Stimulated activated CD8-positive, alpha-beta memory T cell treated with anti-CD3 and anti-CD28 coated beads, Interleukin-2, amount 100 ng/mL, for 48 hours (primary cell): ENCODE measurements around the gene GPC6.

Experiments used
- DNase-seq, 2 donors: peaks; one replicate each; pipeline ENCODE4 v3.0.0-alpha.2; 2020; ENCODE audit warnings: low read depth in 2 of 2

GPC6 gene

GRCh38 chr13:93834051-93834450 is 607.4 kb downstream of the GPC6 start:
- no peak for DNase-seq

GRCh38 chr13:93843082-93843481 is 616.5 kb downstream of the GPC6 start:
- DNase-seq = no peak

- DNase-seq = no peak
These were observed 620.6 kb downstream of the GPC6 start for GRCh38 chr13:93847162-93847561.

DNA sequence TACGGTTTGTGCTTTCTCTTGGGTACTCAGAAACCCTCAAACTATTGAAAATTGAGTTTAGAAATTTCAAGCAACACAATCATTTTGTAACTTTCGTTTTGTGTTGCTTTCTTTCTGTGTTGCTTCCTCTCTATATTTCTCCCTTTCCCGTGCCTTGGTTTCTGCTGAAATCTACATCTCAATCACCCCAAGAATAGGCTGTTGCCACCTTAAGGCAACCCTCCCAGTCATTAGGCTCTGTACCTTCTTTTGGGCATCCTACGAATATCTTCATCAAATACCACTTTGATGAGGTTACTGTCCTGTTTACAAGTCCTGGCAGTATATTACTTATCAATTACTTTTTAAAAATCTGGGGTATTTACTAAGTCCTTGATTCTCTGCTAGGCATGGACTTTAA is 621.6 kb downstream of the GPC6 start:
- DNase-seq = no peak

DNA sequence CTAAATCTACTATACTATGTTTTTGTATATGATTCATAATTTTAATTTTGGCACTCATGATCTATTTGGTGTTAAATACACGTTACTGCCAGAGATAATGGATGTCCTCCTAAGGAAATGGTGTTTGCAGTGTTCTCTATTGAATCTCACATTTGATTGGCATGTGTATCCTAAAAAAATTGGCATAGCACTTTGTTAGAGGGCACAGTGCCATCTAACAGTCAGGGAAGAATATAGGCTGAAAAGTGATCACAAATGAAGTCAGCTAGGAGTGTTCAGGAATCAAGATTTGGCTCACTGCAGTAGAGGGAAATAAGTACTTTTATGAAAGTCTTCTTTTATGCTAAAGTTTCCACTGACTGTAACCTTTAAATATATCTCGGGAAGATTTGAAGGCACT is 624.6 kb downstream of the GPC6 start:
- DNase-seq = no peak

GRCh38 chr13:93853912-93854311 is 627.3 kb downstream of the GPC6 start:
- no peak for DNase-seq

DNA sequence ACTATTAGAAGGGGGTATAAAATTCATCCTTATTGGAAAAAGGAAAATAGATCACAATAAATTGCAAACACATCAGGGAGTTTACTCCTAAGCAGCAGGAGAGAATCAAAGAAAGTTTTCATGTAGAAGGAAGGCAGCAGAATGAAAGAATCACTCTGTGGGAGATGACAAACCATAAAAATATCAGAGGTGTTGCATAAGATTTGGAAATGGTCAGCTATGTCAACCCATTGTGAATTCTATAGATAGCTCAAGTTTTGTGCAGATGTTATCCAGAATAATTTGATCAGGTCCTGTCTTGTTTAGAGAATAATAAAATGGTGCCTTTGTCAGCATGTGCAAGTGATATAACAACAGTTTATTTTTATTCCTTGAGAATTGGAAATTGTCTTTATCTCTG is 630.5 kb downstream of the GPC6 start:
- DNase-seq = no peak

DNA sequence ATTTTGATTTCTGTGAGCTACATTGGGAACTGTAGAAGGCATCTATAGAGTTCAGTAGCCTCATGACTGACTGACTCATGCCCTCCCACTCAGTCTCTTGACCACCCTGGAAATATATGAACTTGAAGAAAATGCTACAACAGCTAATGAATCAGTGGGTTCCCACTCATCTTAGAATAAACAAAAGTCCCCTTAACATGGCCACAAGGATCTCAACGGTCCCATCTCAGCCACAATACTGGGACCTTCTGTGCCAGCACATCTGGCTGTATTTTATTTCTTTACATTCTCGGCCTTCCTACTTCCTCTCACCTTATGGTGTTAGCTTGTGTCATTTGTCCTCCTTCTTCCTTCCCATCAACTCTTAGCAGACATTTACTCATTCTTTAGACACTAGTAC is 633.1 kb downstream of the GPC6 start:
- DNase-seq = no peak

DNA sequence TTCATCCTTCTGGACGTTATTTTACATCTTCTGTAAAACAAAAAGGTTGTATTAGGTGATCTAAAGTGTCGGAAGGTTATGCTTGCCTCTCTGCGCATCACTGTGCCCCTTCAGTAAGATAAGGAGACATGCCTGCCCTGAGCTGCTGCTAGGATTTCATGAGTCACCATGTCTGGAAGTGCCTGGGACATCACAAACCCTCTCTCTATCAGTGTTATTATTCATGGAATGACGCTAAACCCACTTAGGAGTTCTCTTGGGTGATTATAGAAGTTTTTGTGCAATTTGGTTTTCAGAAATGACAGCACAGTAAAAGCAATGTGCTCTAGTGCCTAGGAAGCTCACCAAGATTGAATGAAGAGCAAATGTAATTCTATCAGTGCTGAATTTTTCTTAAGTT is 635.2 kb downstream of the GPC6 start:
- no peak for DNase-seq

- no peak for DNase-seq
These were observed 635.7 kb downstream of the GPC6 start for GRCh38 chr13:93862259-93862658.

- no peak for DNase-seq
These were observed 638.6 kb downstream of the GPC6 start for GRCh38 chr13:93865235-93865634.

DNA sequence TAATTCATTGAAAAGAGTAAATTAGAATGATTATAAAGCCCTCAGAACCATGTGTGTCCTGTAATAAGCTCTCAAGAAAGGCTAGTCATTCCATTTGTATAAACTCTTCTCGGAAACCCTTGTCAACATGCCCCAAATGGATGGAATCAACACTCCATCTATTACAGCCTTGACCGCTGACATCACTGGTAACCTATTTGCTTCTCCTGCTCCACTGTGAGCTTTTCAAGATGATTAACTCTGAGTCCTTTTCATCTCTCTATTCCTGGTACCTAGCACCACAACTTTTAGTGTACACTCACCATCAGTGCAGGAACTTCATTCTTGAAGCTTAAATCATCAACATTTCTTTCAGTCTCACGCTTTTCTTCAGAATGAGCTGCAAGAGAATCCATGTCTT is 640.9 kb downstream of the GPC6 start:
- no peak for DNase-seq

DNA sequence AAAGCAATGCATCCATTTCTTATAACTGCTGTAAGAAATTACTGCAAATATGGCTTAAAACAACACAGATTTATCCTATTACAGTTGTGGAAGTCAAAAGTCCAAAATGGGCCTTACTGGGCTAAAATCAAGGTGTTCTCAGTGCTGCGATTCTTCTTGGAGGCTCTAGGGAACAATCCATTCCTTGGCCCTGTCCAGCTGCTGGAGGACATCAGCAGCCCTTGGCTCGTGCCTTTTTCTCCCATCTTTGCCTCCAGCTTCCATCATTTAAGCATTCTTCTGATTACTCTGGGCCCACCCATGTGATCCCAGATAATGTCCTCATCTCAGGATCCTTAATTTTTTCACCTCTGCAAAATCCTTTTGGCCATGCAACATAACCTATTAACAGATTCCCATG is 645.8 kb downstream of the GPC6 start:
- no peak for DNase-seq

GRCh38 chr13:93872786-93873347 is 646.3 kb downstream of the GPC6 start:
- DNase-seq = no peak

DNA sequence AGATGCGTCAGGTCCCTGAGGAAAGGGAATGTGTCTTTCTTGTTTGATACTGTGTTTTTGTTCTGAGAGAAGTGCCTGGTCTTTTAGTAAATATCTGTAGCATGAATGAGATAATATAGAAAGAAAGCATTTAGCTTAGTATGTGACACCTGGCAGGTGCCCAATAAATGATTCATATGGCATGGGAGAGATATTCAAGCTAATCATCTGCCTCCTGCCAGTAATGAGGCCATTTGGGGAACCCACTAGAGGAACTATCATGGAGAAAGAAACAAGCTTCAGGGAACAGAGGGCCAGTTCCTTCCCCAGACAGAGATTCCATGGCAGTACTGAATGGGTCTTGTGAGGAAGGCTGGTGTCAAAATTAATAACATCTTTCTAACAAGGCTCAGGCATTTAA is 648.9 kb downstream of the GPC6 start:
- no peak for DNase-seq

DNA sequence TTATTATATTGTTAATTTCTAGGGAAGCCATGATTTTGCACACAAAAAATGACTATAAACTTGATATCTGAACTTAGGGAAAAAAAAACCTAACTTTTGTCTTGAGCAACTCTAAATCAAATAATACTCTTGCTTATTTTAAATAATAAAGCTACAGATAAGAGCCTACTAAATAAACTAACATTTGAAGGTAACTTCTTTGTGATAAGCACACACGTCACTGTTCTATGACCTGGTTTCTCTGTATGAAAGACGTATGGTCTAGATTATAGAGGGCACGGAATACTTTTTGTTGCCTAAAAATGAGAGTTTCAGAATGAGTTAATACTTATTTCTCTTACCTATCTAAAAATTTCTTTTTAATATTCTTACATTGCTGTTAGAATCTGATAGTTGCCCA is 649.6 kb downstream of the GPC6 start:
- DNase-seq = no peak

- no peak for DNase-seq
These were observed 652.1 kb downstream of the GPC6 start for GRCh38 chr13:93878675-93879074.

DNA sequence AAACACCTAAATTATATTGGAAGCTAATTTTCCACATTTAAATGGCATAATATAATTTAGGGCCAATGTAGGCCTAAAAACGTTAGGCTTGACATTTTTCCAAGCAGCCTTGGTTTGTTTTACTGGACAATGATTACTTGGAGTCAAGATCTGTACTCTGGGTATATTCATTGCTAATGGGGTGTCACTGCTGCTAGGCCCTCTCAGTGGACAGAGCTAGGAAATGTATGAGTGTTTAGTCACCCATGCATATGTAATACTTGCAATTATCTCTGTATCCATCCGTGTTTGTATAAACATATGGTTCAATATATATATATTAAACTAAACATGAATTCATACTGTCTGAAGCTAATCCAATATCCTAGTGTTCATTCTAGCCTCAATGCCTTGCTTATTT is 654.8 kb downstream of the GPC6 start:
- no peak for DNase-seq

DNA sequence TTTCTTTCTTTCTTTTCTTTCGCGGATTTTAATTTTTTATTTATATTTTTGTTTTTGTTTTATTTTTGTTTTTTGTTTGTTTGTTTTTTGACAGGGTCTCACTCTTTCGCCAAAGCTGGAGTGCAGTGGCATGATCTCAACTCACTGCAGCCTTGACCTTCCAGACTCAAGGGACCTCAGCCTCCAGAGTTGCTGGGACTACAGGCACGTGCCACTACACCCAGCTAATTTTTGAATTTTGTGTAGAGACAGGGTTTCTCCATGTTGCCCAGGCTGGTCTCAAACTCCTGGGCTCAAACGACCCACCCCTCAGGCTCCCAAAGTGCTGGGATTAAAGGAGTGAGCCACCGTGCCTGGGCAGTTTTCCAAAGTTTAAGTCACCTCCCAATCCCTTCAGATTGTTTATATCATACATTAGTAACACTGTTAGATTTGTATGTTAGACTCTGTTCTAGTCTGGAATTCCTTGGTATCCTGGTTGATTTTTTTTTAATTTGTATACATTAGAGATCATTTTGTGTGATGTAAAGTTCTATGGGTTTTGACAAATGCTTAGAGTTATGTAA is 655.6 kb downstream of the GPC6 start:
- DNase-seq = no peak

DNA sequence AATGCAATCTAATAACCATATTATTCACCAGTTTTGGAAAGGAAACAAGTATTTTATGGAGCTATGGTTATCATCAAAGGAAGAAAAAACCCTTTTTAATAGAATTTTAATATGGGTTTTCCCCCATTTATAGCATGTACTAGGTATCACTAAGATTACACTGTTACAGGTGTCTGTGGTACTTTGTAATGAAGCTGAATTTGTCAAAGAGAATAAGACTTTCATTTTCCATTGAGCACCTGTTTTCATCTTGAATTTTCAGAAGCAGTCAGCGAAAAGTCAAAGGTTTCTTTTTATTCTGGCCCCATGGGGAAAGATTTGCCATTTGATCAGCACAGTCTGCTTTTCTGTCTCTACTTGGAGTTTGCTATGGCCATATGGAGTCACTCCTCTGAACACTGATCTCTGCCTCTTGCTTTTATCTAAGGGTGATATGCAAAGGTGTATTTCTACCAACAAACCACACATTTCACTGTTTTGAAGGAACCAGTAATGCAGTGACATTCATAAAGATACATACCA is 662.9 kb downstream of the GPC6 start:
- no peak for DNase-seq

DNA sequence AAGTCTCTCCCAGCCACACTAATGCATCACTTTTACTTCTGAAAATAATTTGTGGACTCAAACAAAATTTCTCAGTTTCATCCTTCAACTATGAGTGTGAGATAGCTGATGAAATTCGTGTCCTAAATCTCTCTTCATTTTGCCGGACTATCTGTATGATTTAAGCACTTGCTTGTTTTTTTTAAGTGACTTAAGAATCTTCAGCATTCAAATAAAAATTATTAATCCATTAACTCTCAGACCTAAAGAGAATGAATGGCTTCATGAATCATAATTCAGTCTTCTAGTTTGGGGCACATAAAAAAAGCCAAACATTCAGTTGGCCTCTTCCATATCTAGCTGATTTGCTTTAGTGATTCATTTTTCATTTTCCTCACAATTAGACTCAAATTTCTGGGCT is 673.4 kb downstream of the GPC6 start:
- DNase-seq = no peak

GRCh38 chr13:93900731-93901130 is 674.1 kb downstream of the GPC6 start:
- no peak for DNase-seq

GRCh38 chr13:93903909-93904308 is 677.3 kb downstream of the GPC6 start:
- DNase-seq = no peak

GRCh38 chr13:93915269-93915809 is 688.7 kb downstream of the GPC6 start:
- no peak for DNase-seq
